Measurements from ENCODE around the gene PARG.
"Not testable (repeated sequence)": the region's sequence is repeated elsewhere in the genome, so short reads cannot be mapped to it uniquely, and the experiment has no call there.

GRCh38 chr10:49903829-49904228 is 38.0 kb downstream of the PARG start:
- TF ChIP-seq POLR2AphosphoS5 (IDR thresholded peaks at IDR 0.05; ENCODE audit: insufficient read depth in 1 of 2, low read depth in 1 of 2); CTCF (IDR thresholded peaks at IDR 0.05): not testable (repeated sequence)
